Neural cell (in vitro differentiated cells): ENCODE measurements around the gene CAP2. TPM values are rescaled to one million over a fixed set of nuclear protein-coding genes. Genes with fewer than 3 reads are reported as not detected.

Source experiments
- H2AFZ ChIP-seq: fragments of 200-600, 300-800 bp; sonication (generic), shearing (Covaris generic); 2 replicates; pipeline ENCODE4 v1.6.0; 2014; ENCODE audit warnings: low read depth, mild to moderate bottlenecking, antibody characterized with exemption, low read length, moderate library complexity
- H3F3A ChIP-seq: fragments of 200-600 bp; shearing (Covaris generic); 2 replicates; pipeline ENCODE4 v1.6.1; 2016; ENCODE audit warnings: mild to moderate bottlenecking, moderate library complexity, mixed read lengths, antibody characterized with exemption, low read length; ENCODE audit not compliant: insufficient read depth, poor library complexity, severe bottlenecking
- H3K27ac ChIP-seq: fragments of 200-600, 300-800 bp; sonication (generic), shearing (Covaris generic); 2 replicates; pipeline ENCODE4 v1.5.1; 2014; ENCODE audit warnings: mild to moderate bottlenecking, low read length, moderate library complexity
- H3K27me3 ChIP-seq: fragments of 300-800, 200-600 bp; sonication (generic), shearing (Covaris generic); 2 replicates; pipeline ENCODE4 v1.6.0; 2014; ENCODE audit warnings: mild to moderate bottlenecking, low read depth, low read length, moderate library complexity; ENCODE audit not compliant: insufficient read depth
- H3K36me3 ChIP-seq: fragments of 300-800, 200-600 bp; sonication (generic), shearing (Covaris generic); 2 replicates; pipeline ENCODE4 v1.5.1; 2014; ENCODE audit warnings: mild to moderate bottlenecking, antibody characterized with exemption, low read length, moderate library complexity; ENCODE audit not compliant: insufficient read depth
- H3K4me2 ChIP-seq: fragments of 300-800, 200-600 bp; sonication (generic), shearing (Covaris generic); 2 replicates; pipeline ENCODE4 v1.6.0; 2014; ENCODE audit warnings: mild to moderate bottlenecking, low read length
- H3K4me3 ChIP-seq: fragments of 300-800, 200-600 bp; sonication (generic), shearing (Covaris generic); 2 replicates; pipeline ENCODE4 v1.5.1; 2014; ENCODE audit warnings: mild to moderate bottlenecking, low read length, moderate library complexity
- H3K79me2 ChIP-seq: fragments of 200-600 bp; shearing (Covaris generic); replicated peaks from 2 replicates; pipeline ENCODE4 v1.6.0; 2014; ENCODE audit warnings: mild to moderate bottlenecking, low read length, moderate library complexity; ENCODE audit not compliant: insufficient read depth
- H3K9ac ChIP-seq: fragments of 300-800, 200-600 bp; sonication (generic), shearing (Covaris generic); 2 replicates; pipeline ENCODE4 v1.6.1; 2016; ENCODE audit warnings: mild to moderate bottlenecking, low read length, mixed read lengths
- H3K9me2 ChIP-seq: fragments of 200-600 bp; shearing (Covaris generic); 2 replicates; pipeline ENCODE4 v1.6.1; 2016; ENCODE audit warnings: mild to moderate bottlenecking, low read length, mixed read lengths; ENCODE audit not compliant: insufficient read depth
- H3K9me3 ChIP-seq: fragments of 200-600, 300-800 bp; sonication (generic), shearing (Covaris generic); 2 replicates; pipeline ENCODE4 v1.6.1; 2016; ENCODE audit warnings: mild to moderate bottlenecking, mixed run types, low read length, moderate library complexity, mixed read lengths
- H4K20me1 ChIP-seq: fragments of 200-600 bp; shearing (Covaris generic); 2 replicates; pipeline ENCODE4 v1.6.1; 2016; ENCODE audit warnings: mild to moderate bottlenecking, mixed run types; ENCODE audit not compliant: insufficient read depth
- CTCF ChIP-seq: fragments of 450-650 bp; IDR thresholded peaks from 2 replicates; pipeline ENCODE4 v1.5.1; 2014; ENCODE audit warnings: antibody characterized with exemption, mild to moderate bottlenecking, moderate library complexity; ENCODE audit not compliant: poor library complexity, severe bottlenecking
- EP300 ChIP-seq: fragments of 450-650 bp; conservative IDR thresholded peaks from 2 replicates; pipeline ENCODE4 v1.6.1; 2014; ENCODE audit warnings: antibody characterized with exemption, mild to moderate bottlenecking, moderate library complexity; ENCODE audit not compliant: poor library complexity, severe bottlenecking
- EZH2 ChIP-seq: fragments of 200-600, 300-800 bp; shearing (Covaris generic), sonication (generic); IDR thresholded peaks from 2 replicates; pipeline ENCODE4 v1.6.1; 2014; ENCODE audit warnings: antibody characterized with exemption, low read length, borderline replicate concordance, mild to moderate bottlenecking; ENCODE audit not compliant: insufficient read depth, poor library complexity, severe bottlenecking
- MXI1 ChIP-seq: fragments of 450-650 bp; conservative IDR thresholded peaks from 2 replicates; pipeline ENCODE4 v1.6.1; 2014; ENCODE audit warnings: antibody characterized with exemption, mild to moderate bottlenecking; ENCODE audit not compliant: poor library complexity, severe bottlenecking
- POLR2AphosphoS5 ChIP-seq: IDR thresholded peaks from 2 replicates; pipeline ENCODE4 v1.6.1; 2012
- RAD21 ChIP-seq: fragments of 450-650 bp; conservative IDR thresholded peaks from 2 replicates; pipeline ENCODE4 v1.6.1; 2014; ENCODE audit warnings: antibody characterized with exemption, mild to moderate bottlenecking, moderate library complexity
- REST ChIP-seq: IDR thresholded peaks from 2 replicates; pipeline ENCODE4 v1.6.1; 2012; ENCODE audit warnings: borderline replicate concordance
- SMC3 ChIP-seq: fragments of 450-650 bp; conservative IDR thresholded peaks from 2 replicates; pipeline ENCODE4 v1.6.1; 2014; ENCODE audit warnings: antibody characterized with exemption, mild to moderate bottlenecking, moderate library complexity; ENCODE audit not compliant: poor library complexity
- TAF1 ChIP-seq: IDR thresholded peaks from 2 replicates; pipeline ENCODE4 v1.6.1; 2012; ENCODE audit warnings: low read depth
- polyA plus RNA-seq: library from polyadenylated mRNA; depleted of rRNA; stranded (reverse); fragments of >200 nt; gene quantifications from 2 replicates; pipeline ENCODE4 v1.2.3, GENCODE V29; 2014

CAP2 gene
- polyA plus RNA-seq, 1 donor from 2014 or later, result 13.4 TPM

- TF ChIP-seq MXI1, result no peak
- TF ChIP-seq POLR2AphosphoS5, result no peak
- TF ChIP-seq EP300, result no peak
- no peak for TF ChIP-seq REST
- TF ChIP-seq CTCF, result no peak
- no peak for TF ChIP-seq SMC3
- TF ChIP-seq RAD21, result no peak
- no peak for TF ChIP-seq EZH2
- H3K27me3 ChIP-seq, result no peaks in the 10 kb centered on the region
- H3F3A ChIP-seq, result no peaks in the 10 kb centered on the region
- H3K9me2 ChIP-seq, result no peaks in the 10 kb centered on the region
- H3K9ac ChIP-seq, result no peak overlapping the region
- H2AFZ ChIP-seq, result no peak overlapping the region
- H3K27ac ChIP-seq, result no peak overlapping the region
- H3K36me3 ChIP-seq, result no peaks in the 10 kb centered on the region
- H4K20me1 ChIP-seq, result no peaks in the 10 kb centered on the region
- no peak overlapping the region for H3K4me3 ChIP-seq
- H3K9me3 ChIP-seq, result no peaks in the 10 kb centered on the region
- H3K4me2 ChIP-seq, result no peak overlapping the region
- no peaks in the 10 kb centered on the region for H3K79me2 ChIP-seq
Measured at GRCh38 chr6:17355404-17355774, 38.0 kb upstream of the CAP2 start.

- no peak overlapping the region for H3K9ac ChIP-seq
- no peaks in the 10 kb centered on the region for H3K27me3 ChIP-seq
- H3K9me3 ChIP-seq, result no peaks in the 10 kb centered on the region
- no peaks in the 10 kb centered on the region for H3K9me2 ChIP-seq
- no peaks in the 10 kb centered on the region for H4K20me1 ChIP-seq
- H2AFZ ChIP-seq, result no peak overlapping the region
- H3K36me3 ChIP-seq, result no peaks in the 10 kb centered on the region
- TF ChIP-seq MXI1 (no peak), EZH2 (no peak), SMC3 (no peak), POLR2AphosphoS5 (no peak), REST (no peak), EP300 (no peak), CTCF (no peak), TAF1 (no peak), RAD21 (no peak)
- H3F3A ChIP-seq, result no peaks in the 10 kb centered on the region
- no peak overlapping the region for H3K4me2 ChIP-seq
- H3K27ac ChIP-seq, result no peak overlapping the region
- no peaks in the 10 kb centered on the region for H3K79me2 ChIP-seq
- H3K4me3 ChIP-seq, result no peak overlapping the region
Measured at GRCh38 chr6:17358515-17358914, 34.9 kb upstream of the CAP2 start.
